Superior temporal gyrus (tissue), 1 donor: ENCODE results near the gene CISH.
A peak's percentile ranks its signal among the peaks of the same experiment; 100 is the strongest.

Experiments used
- DNase-seq: peaks from one replicate; pipeline ENCODE4 v3.0.0-alpha.2; 2016; ENCODE audit errors: extremely low spot score

CISH gene

GRCh38 chr3:50637011-50637410 lies 25.4 kb upstream of the CISH start:
- DNase-seq: no peak

GRCh38 chr3:50635066-50635465 lies 23.5 kb upstream of the CISH start:
- no peak for DNase-seq

- DNase-seq: no peak
Observed at GRCh38 chr3:50633230-50633790, 21.7 kb upstream of the CISH start.

- DNase-seq: no peak
Observed at GRCh38 chr3:50632450-50632849, 20.9 kb upstream of the CISH start.

GRCh38 chr3:50630877-50631276 lies 19.3 kb upstream of the CISH start:
- no peak for DNase-seq

- no peak for DNase-seq
Observed at GRCh38 chr3:50630394-50630793, 18.8 kb upstream of the CISH start.

GRCh38 chr3:50628601-50629000 lies 17.0 kb upstream of the CISH start:
- DNase-seq: no peak

GRCh38 chr3:50627407-50628051 lies 16.0 kb upstream of the CISH start:
- peak; percentile 69 for DNase-seq

GRCh38 chr3:50626401-50626800 lies 14.8 kb upstream of the CISH start:
- DNase-seq: no peak

- no peak for DNase-seq
Observed at GRCh38 chr3:50625231-50626182, 13.9 kb upstream of the CISH start.

- DNase-seq: no peak
Observed at GRCh38 chr3:50624634-50625033, 13.1 kb upstream of the CISH start.

GRCh38 chr3:50623840-50624474 lies 12.4 kb upstream of the CISH start:
- no peak for DNase-seq

- no peak for DNase-seq
Observed at GRCh38 chr3:50622881-50623280, 11.3 kb upstream of the CISH start.

- DNase-seq: no peak
Observed at GRCh38 chr3:50620820-50621219, 9.2 kb upstream of the CISH start.

GRCh38 chr3:50620420-50620819 lies 8.8 kb upstream of the CISH start:
- no peak for DNase-seq

GRCh38 chr3:50617911-50618481 lies 6.4 kb upstream of the CISH start:
- no peak for DNase-seq

- DNase-seq: no peak
Observed at GRCh38 chr3:50617096-50617791, 5.7 kb upstream of the CISH start, which contains the start of gene MAPKAPK3. Gene MAPKAPK3 (plus strand): TSS chr3:50617151. CDS start chr3:50617566, 415 bp downstream.

- peak; percentile 84 for DNase-seq
Observed at GRCh38 chr3:50616770-50617095, 5.2 kb upstream of the CISH start.

- DNase-seq: peak; percentile 90
Observed at GRCh38 chr3:50616003-50616769, 4.6 kb upstream of the CISH start.

- DNase-seq: no peak
Observed at GRCh38 chr3:50615190-50615589, 3.6 kb upstream of the CISH start.
